K562 (cell line): ENCODE data around the gene PHEX.

Experiments used
- BCL6 ChIP-seq: fragments of 250-450 bp; sonication (Bioruptor Pico); IDR thresholded peaks from 2 replicates; pipeline ENCODE4 v1.4.0; 2020
- CTCF ChIP-seq, 3 experiments: IDR thresholded peaks in 2 of 3; conservative IDR thresholded peaks in 1 of 3; 2 replicates each; pipeline ENCODE4 v1.5.1; 2011 to 2012; ENCODE audit warnings: low read length in 3 of 3, mild to moderate bottlenecking in 3 of 3, control low read depth in 2 of 3, improper control_type of control experiment in 1 of 3, inconsistent platforms in 1 of 3, low read depth in 1 of 3, mixed read lengths in 1 of 3, moderate library complexity in 1 of 3; ENCODE audit not compliant: insufficient read depth in 2 of 3
- NKRF ChIP-seq: fragments of 450-650 bp; IDR thresholded peaks from 2 replicates; pipeline ENCODE4 v1.6.1; 2016; ENCODE audit warnings: borderline replicate concordance
- RCOR1 ChIP-seq, 2 experiments: IDR thresholded peaks; 2 replicates each; pipeline ENCODE4 v1.6.1; 2012; ENCODE audit warnings: low read depth in 2 of 2, low read length in 2 of 2, borderline replicate concordance in 1 of 2, improper control_type of control experiment in 1 of 2
- TBP ChIP-seq: optimal IDR thresholded peaks from 2 replicates; pipeline ENCODE3; 2011; ENCODE audit warnings: low read depth, low read length, improper control_type of control experiment
- ZNF174 ChIP-seq: fragments of 250-450 bp; sonication (Bioruptor Pico); IDR thresholded peaks from 2 replicates; pipeline ENCODE4 v1.4.0; 2020; ENCODE audit warnings: mild to moderate bottlenecking

- no peak for TF ChIP-seq ZNF174 (CRISPR knock-in tag)
- no peak for TF ChIP-seq TBP
- no peak for TF ChIP-seq BCL6 (CRISPR knock-in tag)
- no peak for TF ChIP-seq CTCF (IDR thresholded peaks at IDR 0.05 in 2 of 3, conservative IDR thresholded peaks at IDR 0.05 in 1 of 3; ENCODE audit: insufficient read depth in 2 of 3, low read depth in 1 of 3, low read length in 3 of 3)
- no peak for TF ChIP-seq NKRF
- TF ChIP-seq RCOR1 (IDR thresholded peaks at IDR 0.05; ENCODE audit: borderline replicate concordance in 1 of 2, low read depth in 2 of 2, low read length in 2 of 2) = no peak
Observed at GRCh38 chrX:22032506-22032905, 381 bp downstream of the PHEX start.
